GM23338 (cell line): Measurements from ENCODE around the gene CETP.

ENCODE experiments used
- CREB1 ChIP-seq: fragments of 250-450 bp; sonication (Bioruptor Pico); IDR thresholded peaks from 2 replicates; pipeline ENCODE4 v1.5.0; 2020; ENCODE audit warnings: low read depth, mild to moderate bottlenecking, moderate library complexity
- CTCF ChIP-seq, 2 experiments: fragments of 200-600 bp in 1 of 2; sonication (generic) in 1 of 2; conservative IDR thresholded peaks; 2 replicates each; pipeline versions ENCODE4 v1.5.1 to v1.6.1; 2016 to 2017; ENCODE audit warnings: antibody characterized with exemption in 2 of 2, low read depth in 2 of 2, mild to moderate bottlenecking in 2 of 2, moderate library complexity in 1 of 2
- ETS1 ChIP-seq: IDR thresholded peaks from 2 replicates; pipeline ENCODE4 v1.6.1; 2016; ENCODE audit warnings: antibody characterized with exemption
- EZH2 ChIP-seq: fragments of 200-600 bp; sonication (generic); IDR thresholded peaks from one replicate; pipeline ENCODE4 v1.8.0; 2017; ENCODE audit warnings: antibody characterized with exemption, mild to moderate bottlenecking, low read depth; ENCODE audit not compliant: unreplicated experiment
- EZH2phosphoT487 ChIP-seq: fragments of 200-600 bp; sonication (generic); IDR thresholded peaks from one replicate; pipeline ENCODE4 v1.8.1; 2018; ENCODE audit warnings: antibody characterized with exemption; ENCODE audit not compliant: unreplicated experiment
- JUNB ChIP-seq: IDR thresholded peaks from one replicate; pipeline ENCODE4 v1.6.1; 2016; ENCODE audit warnings: antibody characterized with exemption; ENCODE audit not compliant: unreplicated experiment
- POLR2AphosphoS5 ChIP-seq: IDR thresholded peaks from 2 replicates; pipeline ENCODE4 v1.6.1; 2016; ENCODE audit warnings: antibody characterized with exemption, low read depth
- REST ChIP-seq: IDR thresholded peaks from one replicate; pipeline ENCODE4 v1.6.1; 2018; ENCODE audit warnings: antibody characterized with exemption; ENCODE audit not compliant: unreplicated experiment
- ZNF114 ChIP-seq: fragments of 250-450 bp; sonication (Bioruptor Pico); IDR thresholded peaks from 2 replicates; pipeline ENCODE4 v1.5.0; 2020; ENCODE audit warnings: mild to moderate bottlenecking, moderate library complexity

GRCh38 chr16:57013902-57014301, 52.2 kb downstream of the CETP start:
- no peak for TF ChIP-seq CTCF (conservative IDR thresholded peaks at IDR 0.05; ENCODE audit: low read depth in 2 of 2)
- TF ChIP-seq ETS1, result no peak
- no peak for TF ChIP-seq EZH2phosphoT487
- TF ChIP-seq REST, result no peak
- TF ChIP-seq POLR2AphosphoS5, result no peak
- TF ChIP-seq CREB1, result no peak
- TF ChIP-seq EZH2, result no peak
- TF ChIP-seq JUNB, result no peak
- TF ChIP-seq ZNF114, result no peak
